GM12878 (cell line): ENCODE data around the gene FEN1.

ENCODE experiments used
- CREB1 ChIP-seq: IDR thresholded peaks from 2 replicates; pipeline ENCODE4 v1.6.1; 2012; ENCODE audit warnings: low read depth, mild to moderate bottlenecking, inconsistent platforms
- CTCF ChIP-seq, 3 experiments: IDR thresholded peaks in 2 of 3; conservative IDR thresholded peaks in 1 of 3; 2 replicates each; pipeline ENCODE4 v1.5.1; 2011; ENCODE audit warnings: low read depth in 3 of 3, low read length in 3 of 3, mild to moderate bottlenecking in 3 of 3, control low read depth in 2 of 3, moderate library complexity in 2 of 3, inconsistent platforms in 1 of 3, mixed read lengths in 1 of 3; ENCODE audit not compliant: control insufficient read depth in 2 of 3, insufficient read depth in 1 of 3; ENCODE audit errors: extremely low read depth in 1 of 3
- ETV6 ChIP-seq, 2 experiments: fragments of 450-650 bp in 1 of 2; IDR thresholded peaks in 1 of 2; conservative IDR thresholded peaks in 1 of 2; 2 replicates each; pipeline ENCODE4 v1.6.1; 2014; ENCODE audit warnings: antibody characterized with exemption in 1 of 2, borderline replicate concordance in 1 of 2, low read depth in 1 of 2, mild to moderate bottlenecking in 1 of 2, moderate library complexity in 1 of 2
- JUND ChIP-seq: IDR thresholded peaks from 2 replicates; pipeline ENCODE4 v1.6.1; 2012; ENCODE audit warnings: low read depth, mild to moderate bottlenecking, low read length, improper control_type of control experiment, moderate library complexity
- POLR2A ChIP-seq: IDR thresholded peaks from 2 replicates; pipeline ENCODE4 v1.6.1; 2011; ENCODE audit warnings: low read depth, mild to moderate bottlenecking, low read length
- RAD21 ChIP-seq: IDR thresholded peaks from 2 replicates; pipeline ENCODE4 v1.6.1; 2011; ENCODE audit warnings: mild to moderate bottlenecking, low read depth, low read length, moderate library complexity; ENCODE audit not compliant: insufficient read depth
- SMAD1 ChIP-seq: fragments of 450-650 bp; IDR thresholded peaks from 2 replicates; pipeline ENCODE4 v1.6.1; 2018; ENCODE audit warnings: mild to moderate bottlenecking, low read depth; ENCODE audit not compliant: partially characterized antibody
- ZBED1 ChIP-seq: IDR thresholded peaks from 2 replicates; pipeline ENCODE4 v1.6.1; 2016; ENCODE audit warnings: borderline replicate concordance
- ZNF274 ChIP-seq: IDR thresholded peaks from one replicate; pipeline ENCODE4 v1.8.0; 2011; ENCODE audit not compliant: insufficient read length, insufficient read depth

- TF ChIP-seq CTCF (IDR thresholded peaks at IDR 0.05 in 2 of 3, conservative IDR thresholded peaks at IDR 0.05 in 1 of 3; ENCODE audit: control insufficient read depth in 2 of 3, extremely low read depth in 1 of 3, insufficient read depth in 1 of 3, low read depth in 3 of 3, low read length in 3 of 3), result no peak
- no peak for TF ChIP-seq CREB1
- TF ChIP-seq ETV6 (conservative IDR thresholded peaks at IDR 0.05 in 1 of 2, IDR thresholded peaks at IDR 0.05 in 1 of 2; ENCODE audit: borderline replicate concordance in 1 of 2, low read depth in 1 of 2), result no peak
- TF ChIP-seq POLR2A, result no peak
- no peak for TF ChIP-seq ZBED1
- no peak for TF ChIP-seq SMAD1
- TF ChIP-seq RAD21, result no peak
- TF ChIP-seq JUND, result no peak
- TF ChIP-seq ZNF274, result no peak
These were observed 545 bp downstream of the FEN1 start for GRCh38 chr11:61793083-61793828.
